T-helper 1 cell (primary cell): ENCODE data around the gene STKLD1.
"Not testable (repeated sequence)": the region's sequence is repeated elsewhere in the genome, so short reads cannot be mapped to it uniquely, and the experiment has no call there.

Experiments
- DNase-seq, 5 donors: peaks; one replicate each; pipeline ENCODE4 v3.0.0-alpha.2; 2012 to 2020
- total RNA-seq, 4 donors: gene quantifications; one replicate each; lab custom pipeline; 2026; lab: John Stamatoyannopoulos, UW

The STKLD1 gene
- total RNA-seq, result 0.15 to 1.1 (median 0.61) reads per million in 4 donors

GRCh38 chr9:133375724-133376654, at the start of gene STKLD1, which contains the start of gene SURF4:
Gene STKLD1 (plus strand): TSS chr9:133376366. CDS start chr9:133376474, 108 bp downstream.
Gene SURF4 (minus strand): TSS chr9:133376060. CDS start chr9:133375969, 91 bp downstream.
- DNase-seq, result peak; percentile 82 to 95 (median 89)

GRCh38 chr9:133327021-133327420, 49.1 kb upstream of the STKLD1 start:
- DNase-seq, result not testable (repeated sequence)

DNA sequence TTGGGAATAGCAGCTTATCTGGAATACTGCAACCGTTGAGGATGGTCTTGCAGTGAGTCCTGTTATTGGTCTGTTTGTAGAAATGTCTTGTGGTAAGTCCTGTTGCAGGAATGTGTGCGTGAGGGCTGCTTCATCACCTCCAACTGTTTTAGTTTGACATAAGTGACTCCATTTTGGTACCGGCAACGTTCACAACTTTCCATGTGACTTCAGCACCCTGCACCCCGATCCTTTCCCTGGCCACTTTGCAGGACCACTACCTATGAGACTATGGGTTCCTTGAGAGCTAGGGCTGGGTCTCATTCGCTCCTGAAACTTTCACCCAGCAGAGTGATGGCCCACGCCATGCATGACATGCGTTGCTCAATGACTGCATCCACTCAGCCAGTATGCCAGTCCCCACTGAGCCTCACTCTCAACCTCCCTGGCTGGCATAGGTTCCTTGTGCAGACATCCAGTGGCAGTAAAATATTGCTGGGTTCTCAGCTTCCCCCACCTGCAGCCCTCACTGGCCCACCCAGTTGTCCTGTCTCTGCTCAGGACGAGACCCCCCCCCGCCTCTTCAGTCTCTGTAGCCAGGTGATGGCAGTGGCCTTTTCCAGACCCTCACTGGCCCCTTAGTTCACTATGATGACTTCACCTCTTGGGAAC, 48.2 kb upstream of the STKLD1 start:
- no peak for DNase-seq

GRCh38 chr9:133329306-133330156, 46.6 kb upstream of the STKLD1 start:
- DNase-seq, result not testable (repeated sequence)

DNA sequence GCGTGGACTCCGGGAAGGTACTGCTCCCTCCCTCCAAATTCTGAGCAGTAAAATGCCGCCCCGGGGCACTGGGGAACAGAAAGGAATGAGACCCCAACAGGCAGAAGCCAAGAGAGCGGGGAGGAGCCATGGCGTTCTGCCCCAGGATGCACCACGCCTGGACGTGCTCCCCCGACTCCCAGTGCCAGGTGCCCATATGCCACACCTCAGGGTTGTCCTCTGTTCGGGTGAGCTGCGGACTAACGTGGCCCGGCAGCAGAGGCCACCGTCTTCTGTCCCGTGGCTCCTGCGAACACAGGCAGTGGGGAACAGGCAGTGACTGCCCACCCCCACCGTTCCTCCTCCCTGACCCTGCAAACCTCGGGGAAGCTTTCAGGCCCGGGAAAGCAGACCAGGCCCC, 44.9 kb upstream of the STKLD1 start:
- no peak for DNase-seq

DNA sequence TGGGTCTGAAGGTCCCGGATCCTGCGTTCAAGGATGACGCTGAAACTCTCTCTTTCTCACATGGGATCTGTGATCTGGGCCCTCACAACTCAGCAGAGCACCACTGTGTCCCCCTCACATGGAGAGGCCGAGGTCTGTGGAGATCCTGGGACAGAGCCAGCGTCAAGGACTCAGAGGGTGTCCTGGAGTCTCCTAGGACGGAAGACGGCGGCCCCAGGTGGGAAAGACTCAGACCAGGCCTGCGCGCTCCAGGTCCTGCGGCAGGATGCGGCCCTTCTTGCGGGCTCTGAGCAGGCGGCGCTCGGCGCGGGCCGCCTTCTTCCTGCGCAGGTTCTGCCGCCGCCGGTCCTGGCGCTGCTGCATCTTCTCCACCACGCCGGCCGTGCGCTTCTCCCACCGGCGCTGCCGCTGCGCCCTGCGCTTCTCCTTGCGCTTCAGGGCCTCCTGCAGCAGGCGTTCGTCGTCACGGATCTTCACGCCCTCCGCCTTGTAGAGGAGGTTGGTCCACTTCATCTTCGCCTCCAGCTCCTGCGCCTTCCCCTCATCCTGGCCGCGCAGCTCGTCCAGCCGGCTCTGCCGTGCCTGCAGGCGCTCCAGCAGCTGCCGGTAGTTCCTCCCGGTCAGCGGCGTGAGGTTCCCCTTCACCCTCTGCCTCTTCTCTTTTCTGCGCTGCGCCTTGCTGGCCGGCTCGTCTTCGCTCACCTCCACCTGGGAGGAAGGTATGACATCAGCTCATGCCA, 44.4 kb upstream of the STKLD1 start:
- no peak for DNase-seq

- DNase-seq, result no peak
These were observed 43.8 kb upstream of the STKLD1 start for GRCh38 chr9:133332381-133332730.

- no peak for DNase-seq
These were observed 43.2 kb upstream of the STKLD1 start for GRCh38 chr9:133333011-133333410.

DNA sequence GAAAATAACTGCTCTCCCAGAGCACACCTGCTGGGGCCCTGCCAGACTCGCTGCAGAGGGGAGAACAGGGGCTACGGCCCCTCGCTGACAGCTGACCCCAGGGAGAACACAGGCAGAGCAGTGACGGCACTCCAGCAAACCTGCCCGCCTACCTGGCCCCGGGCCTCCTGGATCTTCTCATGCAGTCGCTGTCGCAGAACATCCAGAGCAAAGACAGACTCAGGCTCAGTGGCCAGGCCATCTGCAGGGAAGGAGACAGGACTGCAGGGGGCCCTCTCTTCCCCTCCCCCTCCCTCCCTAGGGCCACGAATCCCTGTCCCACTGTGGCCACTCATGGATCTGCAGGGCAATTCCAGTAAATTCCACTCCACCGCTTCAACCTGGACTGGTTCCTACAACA, 42.6 kb upstream of the STKLD1 start:
- no peak for DNase-seq

- DNase-seq, result no peak
These were observed 42.0 kb upstream of the STKLD1 start for GRCh38 chr9:133334161-133334560.

DNA sequence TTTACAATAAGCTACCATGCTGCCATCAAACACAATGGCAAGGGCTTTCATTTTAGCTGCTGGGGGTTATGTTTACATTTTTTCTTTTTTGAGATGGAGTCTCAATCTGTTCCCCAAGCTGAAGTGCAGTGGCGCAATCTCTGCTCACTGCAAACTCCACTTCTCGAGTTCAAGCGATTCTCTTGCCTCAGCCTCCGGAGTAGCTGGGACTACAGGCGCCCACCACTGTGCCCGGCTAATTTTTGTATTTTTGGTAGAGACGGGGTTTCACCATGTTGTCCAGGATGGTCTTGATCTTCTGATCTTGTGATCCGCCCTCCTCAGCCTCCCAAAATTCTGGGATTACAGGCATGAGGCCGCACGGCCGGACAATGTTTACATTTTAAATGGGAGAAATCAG, 41.3 kb upstream of the STKLD1 start:
- not testable (repeated sequence) for DNase-seq

GRCh38 chr9:133335924-133336811, 40.0 kb upstream of the STKLD1 start, which contains the start of gene SURF6:
Gene SURF6 (minus strand): TSS chr9:133336188. CDS start chr9:133336132, 56 bp downstream.
- peak; percentile 85 to 93 (median 92) for DNase-seq

DNA sequence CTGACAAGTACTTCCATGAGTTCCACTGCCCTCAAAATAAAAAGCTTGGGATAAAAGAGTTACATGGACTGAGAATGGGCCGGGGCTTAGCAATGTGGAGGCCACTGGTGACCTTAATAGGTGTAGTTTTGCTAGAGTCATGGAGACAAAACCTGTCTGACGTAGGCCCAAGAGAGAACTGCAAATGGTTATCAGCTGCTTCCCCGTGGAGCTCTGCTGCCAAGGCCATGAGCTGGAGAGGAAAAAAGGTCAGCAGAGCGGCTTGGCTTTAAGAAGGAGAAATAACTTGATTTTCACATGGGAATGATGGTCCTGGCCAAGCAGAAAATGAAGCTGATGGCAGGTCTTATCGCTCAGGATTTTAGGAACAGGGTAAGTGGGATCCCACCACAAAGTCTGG, 36.5 kb upstream of the STKLD1 start:
- no peak for DNase-seq

DNA sequence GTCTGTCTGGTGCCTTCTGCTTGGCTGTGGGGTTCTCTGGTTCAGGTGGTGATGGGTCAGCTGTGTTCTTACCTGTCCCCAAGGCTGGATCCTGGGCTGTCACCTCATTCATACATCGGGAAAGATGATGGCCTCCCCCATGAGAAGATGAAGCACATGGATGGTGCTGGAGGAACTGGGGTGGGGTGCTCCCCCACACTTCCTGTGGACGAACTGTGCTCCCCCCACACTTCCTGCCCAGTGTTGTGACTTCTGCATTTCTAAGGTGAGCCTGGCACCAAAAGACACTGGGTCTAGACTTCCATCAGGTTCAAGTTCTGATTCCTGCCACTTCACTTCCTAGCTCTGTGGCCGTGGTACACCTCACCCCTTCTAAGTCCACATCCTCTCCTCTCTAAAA, 35.9 kb upstream of the STKLD1 start:
- DNase-seq, result no peak

DNA sequence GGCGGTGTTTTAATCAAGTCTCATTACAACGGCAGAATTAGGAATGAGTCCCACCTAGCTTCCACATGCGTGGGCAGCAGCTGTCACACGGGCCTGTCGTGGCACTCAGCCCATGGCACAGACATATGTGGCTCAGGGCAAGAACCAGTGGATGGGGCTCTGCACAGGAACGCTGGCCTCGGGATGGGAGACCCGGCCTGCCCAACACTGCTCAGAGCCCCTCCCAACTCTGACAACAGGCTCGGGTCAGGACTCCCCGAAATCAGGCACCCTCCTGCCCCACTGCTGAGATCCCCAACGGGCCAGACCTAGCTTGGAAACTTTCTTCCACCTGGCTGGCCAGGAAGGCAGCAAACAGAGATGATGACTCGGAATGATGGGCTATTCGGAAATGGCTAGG, 35.2 kb upstream of the STKLD1 start:
- DNase-seq, result no peak

DNA sequence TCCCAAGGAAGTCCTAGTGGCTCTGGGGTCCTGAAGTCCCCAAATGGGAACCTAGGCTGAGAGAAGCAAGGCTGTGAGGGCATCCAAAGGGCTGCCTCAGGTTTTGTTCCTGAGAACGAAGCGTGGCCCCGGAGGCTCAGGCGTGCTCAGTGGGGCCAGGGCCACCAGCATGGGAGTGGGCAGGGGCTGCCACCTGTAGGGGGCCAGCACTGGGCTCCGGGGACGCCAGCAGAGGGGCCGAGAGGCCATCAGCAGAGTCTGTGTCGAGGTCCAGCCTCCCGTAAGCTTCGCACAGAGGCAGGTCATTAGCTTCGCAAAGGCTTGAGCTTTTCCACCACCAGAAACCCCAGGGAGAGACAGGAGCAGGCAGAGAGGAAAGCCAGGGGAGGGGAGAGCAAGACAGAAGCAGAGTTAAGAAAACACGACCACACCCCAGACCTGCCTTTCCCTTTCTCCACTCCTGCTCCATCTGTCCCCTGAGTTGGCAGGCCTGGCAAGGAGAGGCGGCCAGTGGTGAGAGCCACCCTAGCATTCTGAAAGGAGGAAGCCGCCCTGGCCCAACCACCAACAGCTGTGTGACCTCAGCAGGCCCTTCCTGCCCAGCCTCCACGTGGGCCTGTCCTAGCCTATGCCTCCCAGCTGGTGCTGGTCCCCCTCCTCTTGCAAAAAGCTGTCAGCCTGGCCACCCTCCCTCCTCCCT, 34.6 kb upstream of the STKLD1 start:
- no peak for DNase-seq

- no peak for DNase-seq
These were observed 34.1 kb upstream of the STKLD1 start for GRCh38 chr9:133342069-133342406.

DNA sequence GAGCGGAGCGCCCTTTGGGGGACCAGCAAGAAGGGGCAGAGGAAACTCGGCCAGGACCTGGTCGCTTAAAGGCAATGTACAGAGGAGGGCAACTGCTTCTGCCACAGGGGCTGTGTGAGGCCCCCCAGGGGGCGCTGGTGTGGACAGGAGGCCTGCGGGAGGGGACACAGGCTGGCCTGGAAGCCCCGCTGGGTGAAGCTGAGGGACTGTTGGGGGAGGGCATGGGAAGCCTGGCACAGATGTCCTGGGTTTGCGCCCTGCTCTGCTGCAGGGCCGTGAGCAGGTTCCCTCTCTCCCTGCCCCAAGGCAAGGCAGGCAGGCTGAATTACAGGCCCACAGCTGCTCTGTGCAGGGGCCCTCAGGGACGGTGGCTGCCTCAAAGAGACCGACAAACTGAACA, 33.6 kb upstream of the STKLD1 start:
- no peak for DNase-seq

- no peak for DNase-seq
These were observed 32.1 kb upstream of the STKLD1 start for GRCh38 chr9:133344071-133344470.

DNA sequence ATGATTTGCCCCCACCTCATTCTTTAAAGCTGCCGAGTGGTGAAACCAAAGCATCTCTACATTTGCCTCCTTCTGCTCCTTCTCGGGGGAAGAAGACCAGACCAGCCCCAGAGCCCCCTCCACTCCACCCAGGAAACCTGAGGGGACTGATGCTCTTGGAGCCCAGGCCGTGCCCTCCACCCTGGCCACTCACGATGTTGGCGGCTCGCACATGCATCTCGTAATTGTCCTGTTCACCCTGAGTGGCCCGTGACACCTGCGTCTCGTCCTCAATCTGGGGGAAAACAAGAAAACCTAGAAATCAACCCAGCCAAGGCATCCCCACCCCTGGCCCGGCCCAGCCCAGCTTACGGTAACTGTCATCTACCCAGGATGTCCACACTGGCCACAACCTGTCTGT, 31.2 kb upstream of the STKLD1 start:
- DNase-seq, result no peak

GRCh38 chr9:133345596-133345995, 30.6 kb upstream of the STKLD1 start:
- no peak for DNase-seq
